ENCODE measurements around the gene RNF34.

The RNF34 gene

GRCh38 chr12:121466794-121467637 lies 67.1 kb downstream of the RNF34 start:
- peak; percentile 73 for DNase-seq (ENCODE audit: low read depth)

DNA sequence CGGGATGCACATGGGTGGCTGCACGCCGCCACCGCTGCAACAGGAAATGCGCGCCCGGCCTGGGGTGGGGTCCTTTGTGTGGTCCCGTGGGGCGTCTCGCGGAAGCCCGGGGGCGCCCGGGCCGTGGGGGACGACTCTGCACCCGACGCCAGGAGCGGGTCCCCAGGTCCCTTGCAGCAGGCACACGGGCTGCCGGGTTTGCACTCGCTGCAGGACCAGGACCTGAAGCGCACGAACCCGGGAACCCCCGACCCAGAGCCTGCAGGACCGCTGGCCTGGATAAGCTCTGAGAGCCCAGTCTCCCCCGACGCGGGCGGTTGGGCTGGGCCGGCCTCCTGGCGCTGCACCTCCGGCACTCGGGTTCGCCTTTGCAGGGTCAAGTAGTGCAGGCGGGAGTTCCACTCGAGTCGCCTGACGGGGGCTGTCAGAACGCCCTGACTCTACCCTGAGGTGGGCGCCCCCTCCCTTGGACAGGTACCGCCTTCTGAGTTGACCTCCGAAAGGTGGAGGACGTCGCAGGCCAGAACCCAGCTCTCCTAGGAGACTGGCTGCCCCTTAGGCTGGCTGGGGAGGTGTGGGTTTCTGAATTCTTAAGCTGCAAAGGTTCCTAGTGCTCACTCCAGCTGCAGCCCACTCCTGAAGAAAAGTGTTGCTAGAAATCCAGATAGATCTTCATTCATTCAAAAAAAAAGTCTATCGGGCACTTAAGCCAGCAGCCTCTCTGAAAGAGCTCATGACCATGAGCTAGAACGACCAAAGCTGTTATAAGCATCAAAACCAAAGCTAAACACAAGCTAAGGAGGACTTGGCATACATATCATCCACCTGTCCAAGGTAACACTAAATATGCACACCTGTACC lies 68.0 kb downstream of the RNF34 start:
- no peak for DNase-seq (ENCODE audit: low read depth)

DNA sequence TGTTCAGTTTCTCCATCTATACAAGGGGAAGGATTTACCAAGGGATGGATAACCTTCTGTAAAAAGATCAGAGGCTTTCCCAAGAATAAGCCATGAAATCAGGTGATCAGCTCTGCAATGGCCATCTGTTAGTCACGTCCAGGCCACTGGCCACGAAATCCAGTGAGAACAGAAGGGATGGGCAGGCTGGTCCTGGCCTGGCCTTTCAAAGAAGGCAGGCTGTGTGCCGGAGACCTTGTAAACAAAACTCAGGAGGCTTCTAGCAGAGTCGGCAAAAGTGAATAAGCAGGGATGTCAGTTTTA lies 68.5 kb downstream of the RNF34 start:
- no peak for DNase-seq (ENCODE audit: low read depth)

GRCh38 chr12:121470751-121471150 lies 70.8 kb downstream of the RNF34 start:
- DNase-seq (ENCODE audit: low read depth): no peak

GRCh38 chr12:121472150-121472905 lies 72.4 kb downstream of the RNF34 start:
- no peak for DNase-seq (ENCODE audit: low read depth)
